WERI-Rb-1 (cell line): ENCODE measurements around the gene GPC4.
"Not testable (repeated sequence)": the region's sequence is repeated elsewhere in the genome, so short reads cannot be mapped to it uniquely, and the experiment has no call there.

ENCODE experiments used
- DNase-seq: peaks from one replicate; pipeline ENCODE4 v3.0.0-alpha.2; 2020
- H3K27ac ChIP-seq: fragments of 250-450 bp; sonication (Bioruptor Pico); 2 replicates; pipeline ENCODE4 v1.5.1; 2020; ENCODE audit warnings: mild to moderate bottlenecking, moderate library complexity
- H3K27me3 ChIP-seq: fragments of 250-450 bp; sonication (Bioruptor Pico); 2 replicates; pipeline ENCODE4 v1.5.1; 2021; ENCODE audit warnings: mild to moderate bottlenecking, low read depth, moderate library complexity; ENCODE audit not compliant: insufficient read depth, severe bottlenecking
- H3K36me3 ChIP-seq: fragments of 250-450 bp; sonication (Bioruptor Pico); 2 replicates; pipeline ENCODE4 v1.5.1; 2020; ENCODE audit warnings: mild to moderate bottlenecking, moderate library complexity
- H3K4me3 ChIP-seq: 2 replicates; pipeline ENCODE4 v1.5.1; 2011; ENCODE audit warnings: low read depth, mild to moderate bottlenecking, control low read depth, low read length
- H3K9me3 ChIP-seq: fragments of 250-450 bp; sonication (Bioruptor Pico); 2 replicates; pipeline ENCODE4 v1.5.1; 2021; ENCODE audit warnings: mild to moderate bottlenecking, moderate library complexity; ENCODE audit not compliant: severe bottlenecking
- TF ChIP-seq, protein P1 (sequence below): IDR thresholded peaks from 2 replicates; pipeline ENCODE4 v1.5.1; 2011; ENCODE audit warnings: low read depth, mild to moderate bottlenecking, control low read depth, inconsistent platforms, low read length

GPC4 gene

DNA sequence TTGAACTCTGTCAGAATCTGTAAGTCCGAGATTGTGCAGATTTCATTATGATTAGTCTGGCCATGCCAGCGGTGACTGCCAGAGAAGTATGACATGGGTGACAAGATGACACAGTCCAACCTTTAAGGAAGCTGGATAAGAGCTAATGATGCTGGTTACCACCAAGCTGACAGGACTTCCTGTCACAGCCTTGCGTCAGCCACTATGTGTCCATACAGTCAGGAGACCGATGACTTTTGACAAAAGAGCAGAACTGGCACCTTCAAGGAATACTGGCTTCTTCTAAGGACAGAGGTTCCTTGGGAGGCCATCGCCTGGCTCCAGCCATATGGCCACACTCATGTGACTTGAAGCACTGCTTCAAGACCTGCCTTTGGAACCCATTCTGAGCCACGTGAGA lies 129.9 kb downstream of the GPC4 start:
- TF ChIP-seq, protein P1, sequence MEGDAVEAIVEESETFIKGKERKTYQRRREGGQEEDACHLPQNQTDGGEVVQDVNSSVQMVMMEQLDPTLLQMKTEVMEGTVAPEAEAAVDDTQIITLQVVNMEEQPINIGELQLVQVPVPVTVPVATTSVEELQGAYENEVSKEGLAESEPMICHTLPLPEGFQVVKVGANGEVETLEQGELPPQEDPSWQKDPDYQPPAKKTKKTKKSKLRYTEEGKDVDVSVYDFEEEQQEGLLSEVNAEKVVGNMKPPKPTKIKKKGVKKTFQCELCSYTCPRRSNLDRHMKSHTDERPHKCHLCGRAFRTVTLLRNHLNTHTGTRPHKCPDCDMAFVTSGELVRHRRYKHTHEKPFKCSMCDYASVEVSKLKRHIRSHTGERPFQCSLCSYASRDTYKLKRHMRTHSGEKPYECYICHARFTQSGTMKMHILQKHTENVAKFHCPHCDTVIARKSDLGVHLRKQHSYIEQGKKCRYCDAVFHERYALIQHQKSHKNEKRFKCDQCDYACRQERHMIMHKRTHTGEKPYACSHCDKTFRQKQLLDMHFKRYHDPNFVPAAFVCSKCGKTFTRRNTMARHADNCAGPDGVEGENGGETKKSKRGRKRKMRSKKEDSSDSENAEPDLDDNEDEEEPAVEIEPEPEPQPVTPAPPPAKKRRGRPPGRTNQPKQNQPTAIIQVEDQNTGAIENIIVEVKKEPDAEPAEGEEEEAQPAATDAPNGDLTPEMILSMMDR = no peak
- Histone ChIP-seq H3K27ac (no peak overlapping the region), H3K4me3 (no peak overlapping the region), H3K36me3 (no peaks in the 10 kb centered on the region), H3K9me3 (no peaks in the 10 kb centered on the region), H3K27me3 (peaks cover 15% of the 10 kb centered on the region)
- no peak for DNase-seq

DNA sequence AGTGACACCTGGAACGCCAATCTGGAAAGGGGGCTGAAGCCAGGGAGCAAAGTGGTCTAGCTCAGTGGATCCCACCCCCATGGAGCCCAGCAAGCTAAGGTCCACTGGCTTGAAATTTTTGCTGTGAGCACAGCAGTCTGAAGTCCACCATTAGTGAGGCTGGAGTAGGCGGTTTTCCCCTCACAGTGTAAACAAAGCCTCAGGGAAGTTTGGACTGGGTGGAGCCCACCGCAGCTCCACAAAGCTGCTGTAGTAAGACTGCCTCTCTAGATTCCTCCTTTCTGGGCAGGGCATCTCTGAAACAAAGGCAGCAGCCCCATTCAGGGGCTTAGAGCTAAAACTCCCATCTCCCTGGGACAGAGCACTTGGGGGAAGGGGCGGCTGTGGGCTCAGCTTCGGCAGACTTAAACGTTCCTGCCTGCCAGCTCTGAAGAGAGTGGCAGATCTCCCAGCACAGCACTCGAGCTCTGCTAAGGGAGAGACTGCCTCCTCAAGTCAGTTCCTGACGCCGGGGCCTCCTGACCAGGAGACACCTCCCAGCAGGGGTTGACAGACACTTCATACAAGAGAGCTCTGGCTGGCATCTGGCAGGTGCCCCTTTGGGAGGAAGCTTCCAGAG lies 136.1 kb downstream of the GPC4 start:
- DNase-seq, H3K9me3 ChIP-seq, H3K36me3 ChIP-seq, H3K4me3 ChIP-seq, H3K27ac ChIP-seq: not testable (repeated sequence)
- peaks cover 24% of the 10 kb centered on the region for H3K27me3 ChIP-seq

DNA sequence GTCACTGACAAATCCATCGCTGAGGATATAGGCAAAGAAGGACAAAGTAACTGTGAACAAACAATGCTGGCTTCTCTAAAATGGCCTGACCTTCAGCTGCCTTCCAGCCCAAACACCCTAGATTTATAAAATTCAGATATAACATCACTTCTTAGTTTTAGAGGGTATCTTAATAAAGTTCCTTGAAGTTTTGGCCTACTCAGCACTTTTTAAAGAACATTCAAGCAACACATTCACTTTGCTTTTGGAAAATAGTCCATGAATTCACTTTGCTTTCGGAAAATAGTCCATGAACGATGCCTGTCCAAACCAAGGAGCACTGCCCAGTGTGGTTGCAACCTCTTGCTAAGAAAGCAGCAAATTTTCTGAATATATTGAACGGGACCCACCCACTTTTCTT lies 142.1 kb downstream of the GPC4 start:
- Histone ChIP-seq H3K4me3 (no peak overlapping the region), H3K36me3 (no peaks in the 10 kb centered on the region), H3K9me3 (no peaks in the 10 kb centered on the region), H3K27me3 (peaks cover 62% of the 10 kb centered on the region), H3K27ac (no peak overlapping the region)
- no peak for DNase-seq
- TF ChIP-seq, protein P1 = no peak

DNA sequence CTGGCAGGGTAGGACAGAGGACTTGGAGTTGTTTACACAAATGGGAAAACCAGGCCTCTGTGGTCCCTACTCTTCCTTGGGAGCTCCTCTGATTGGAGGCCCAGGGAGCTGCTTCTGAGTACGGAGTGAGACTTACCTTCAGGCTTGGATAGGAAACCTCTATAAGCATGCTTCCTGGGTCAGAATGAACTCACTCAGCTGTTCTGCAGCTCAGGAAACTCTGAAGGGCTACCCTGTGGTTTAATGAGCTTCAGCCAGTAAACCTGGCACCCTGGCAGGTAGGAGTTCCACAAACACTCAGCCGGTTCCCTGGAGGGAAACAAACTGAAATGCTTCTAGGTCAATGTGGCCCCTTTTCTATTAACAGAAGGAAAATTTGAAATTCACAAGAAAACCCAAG lies 146.1 kb downstream of the GPC4 start:
- TF ChIP-seq, protein P1 = no peak
- Histone ChIP-seq H3K9me3 (no peaks in the 10 kb centered on the region), H3K36me3 (no peaks in the 10 kb centered on the region), H3K4me3 (no peak overlapping the region), H3K27me3 (peaks cover 69% of the 10 kb centered on the region), H3K27ac (no peak overlapping the region)
- DNase-seq = no peak

DNA sequence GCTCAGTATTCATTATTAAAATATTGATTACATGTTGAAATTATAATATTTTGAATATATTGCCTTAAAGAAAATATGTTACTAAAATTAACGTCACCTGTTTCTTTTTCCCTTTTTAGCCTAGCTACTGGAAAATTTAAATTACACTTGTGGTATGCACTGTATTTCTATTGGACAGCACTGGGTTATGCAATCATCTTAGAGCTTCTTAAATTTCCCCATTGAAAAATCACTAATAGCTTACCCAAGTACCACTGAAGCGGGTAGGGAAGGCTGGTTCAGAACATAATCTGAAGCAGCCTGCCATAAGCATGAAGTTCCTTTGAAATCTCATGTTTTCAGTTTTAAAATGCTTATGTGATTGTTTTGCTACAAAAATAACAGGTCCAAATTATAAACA lies 147.7 kb downstream of the GPC4 start:
- no peak overlapping the region for H3K4me3 ChIP-seq

DNA sequence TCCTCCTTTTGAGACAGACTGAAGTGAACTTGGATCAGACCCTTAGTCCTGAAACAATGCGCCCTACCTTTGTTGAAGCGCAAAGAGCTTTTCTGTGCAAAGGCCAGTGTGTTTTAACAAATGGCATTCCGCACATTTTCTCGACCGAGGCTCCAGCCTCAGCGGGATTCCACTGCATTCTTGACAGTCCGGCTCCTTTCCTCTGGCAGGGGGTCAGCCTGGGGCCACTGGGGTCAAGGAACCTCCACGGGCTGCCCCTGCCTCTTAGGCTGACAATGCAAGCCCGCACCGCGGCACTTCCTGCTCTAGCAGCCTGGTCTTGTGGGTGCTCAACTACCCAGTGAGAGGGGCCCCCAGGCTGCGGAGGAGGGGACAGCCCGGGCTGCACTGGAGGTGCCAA lies 150.0 kb downstream of the GPC4 start:
- Histone ChIP-seq H3K27ac (no peak overlapping the region), H3K27me3 (peaks cover 45% of the 10 kb centered on the region), H3K9me3 (no peaks in the 10 kb centered on the region), H3K36me3 (no peaks in the 10 kb centered on the region), H3K4me3 (no peak overlapping the region)
- TF ChIP-seq, protein P1 = no peak
- DNase-seq = no peak

More for the DNA sequence above, 147.7 kb downstream of the GPC4 start:
- no peak for DNase-seq
- Histone ChIP-seq H3K9me3 (no peaks in the 10 kb centered on the region), H3K27me3 (peaks cover 60% of the 10 kb centered on the region), H3K36me3 (no peaks in the 10 kb centered on the region), H3K27ac (no peak overlapping the region)
- TF ChIP-seq, protein P1 = no peak
